ENCODE data around the gene XRN2.

- no peak for TF ChIP-seq CTCF (IDR thresholded peaks at IDR 0.05)
- TF ChIP-seq POLR2A (IDR thresholded peaks at IDR 0.05): no peak
Observed at GRCh38 chr20:21394551-21394950, 91.4 kb downstream of the XRN2 start.
